ENCODE measurements around the gene CDC16. TPM values are rescaled to one million over a fixed set of nuclear protein-coding genes. Genes with fewer than 3 reads are reported as not detected.

The CDC16 gene
- total and polyA plus RNA-seq, 2 of the 13 experiments (the other 11 are each of a cell fraction or from before 2014, with no cell fraction given): 24.2 to 60.9 TPM

DNA sequence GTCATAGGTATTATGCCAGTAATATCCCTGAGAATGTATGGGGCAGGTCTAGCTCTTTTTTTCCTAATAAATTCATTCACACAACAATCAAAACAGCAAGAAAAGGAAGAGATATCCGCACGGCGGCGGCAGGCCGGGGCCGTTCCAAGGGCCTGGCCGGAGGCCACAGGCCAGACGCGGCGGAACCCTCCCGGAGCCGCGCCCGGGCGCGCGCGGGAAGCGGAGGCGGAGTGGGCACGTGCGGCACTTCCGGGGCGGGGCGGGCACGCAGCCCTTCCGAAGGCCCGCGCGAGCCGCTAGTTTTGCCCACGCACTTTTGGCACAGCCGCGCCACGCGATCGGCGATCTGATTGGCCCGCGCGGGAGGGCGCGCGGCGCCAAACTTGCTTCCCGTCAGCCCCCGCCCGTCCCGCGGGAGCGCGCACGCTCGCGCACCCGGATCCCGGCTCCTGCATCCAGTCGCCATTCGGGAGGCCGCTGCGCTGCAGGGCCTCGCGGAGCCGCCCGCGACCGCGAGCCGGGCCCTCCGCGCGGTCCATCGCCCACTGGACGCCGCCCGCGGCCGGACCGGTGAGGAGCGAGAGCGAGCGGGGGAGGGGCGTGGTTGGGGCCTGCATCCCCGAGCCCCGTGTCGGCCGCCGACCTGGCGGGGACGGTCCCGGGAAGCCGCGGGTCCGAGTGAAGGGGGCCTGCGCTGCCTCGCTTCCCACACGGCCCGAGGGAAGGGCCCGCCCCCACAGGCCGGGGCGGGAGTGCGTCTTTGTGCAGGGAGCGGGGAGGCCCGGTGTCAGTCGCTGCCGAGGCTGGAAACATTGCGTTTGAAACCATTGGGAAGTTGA, 79.6 kb downstream of the CDC16 start, which contains the start of gene CHAMP1 (continued):
- TF ChIP-seq, protein P1, sequence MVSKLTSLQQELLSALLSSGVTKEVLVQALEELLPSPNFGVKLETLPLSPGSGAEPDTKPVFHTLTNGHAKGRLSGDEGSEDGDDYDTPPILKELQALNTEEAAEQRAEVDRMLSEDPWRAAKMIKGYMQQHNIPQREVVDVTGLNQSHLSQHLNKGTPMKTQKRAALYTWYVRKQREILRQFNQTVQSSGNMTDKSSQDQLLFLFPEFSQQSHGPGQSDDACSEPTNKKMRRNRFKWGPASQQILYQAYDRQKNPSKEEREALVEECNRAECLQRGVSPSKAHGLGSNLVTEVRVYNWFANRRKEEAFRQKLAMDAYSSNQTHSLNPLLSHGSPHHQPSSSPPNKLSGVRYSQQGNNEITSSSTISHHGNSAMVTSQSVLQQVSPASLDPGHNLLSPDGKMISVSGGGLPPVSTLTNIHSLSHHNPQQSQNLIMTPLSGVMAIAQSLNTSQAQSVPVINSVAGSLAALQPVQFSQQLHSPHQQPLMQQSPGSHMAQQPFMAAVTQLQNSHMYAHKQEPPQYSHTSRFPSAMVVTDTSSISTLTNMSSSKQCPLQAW (CRISPR knock-in tag; IDR thresholded peaks at IDR 0.05): no peak
- TF ChIP-seq ZKSCAN8 (CRISPR knock-in tag; IDR thresholded peaks at IDR 0.05; ENCODE audit: borderline replicate concordance) (no peak), ZKSCAN1 (IDR thresholded peaks at IDR 0.05; ENCODE audit: low read length) (no peak), HDAC6 (IDR thresholded peaks at IDR 0.05; ENCODE audit: low read depth, low read length) (no peak), CEBPB (IDR thresholded peaks at IDR 0.05; ENCODE audit: borderline replicate concordance, low read depth, low read length) (no peak), ZNF44 (CRISPR knock-in tag; IDR thresholded peaks at IDR 0.05) (no peak), ELF1 (CRISPR knock-in tag; IDR thresholded peaks at IDR 0.05) (peak; percentile 34; the same call in 1 of the 2 replicates), ZNF777 (CRISPR knock-in tag; IDR thresholded peaks at IDR 0.05) (peak; percentile 56; the same call in 1 of the 2 replicates), ZNF30 (CRISPR knock-in tag; IDR thresholded peaks at IDR 0.05) (no peak), ZNF781 (CRISPR knock-in tag; IDR thresholded peaks at IDR 0.05; ENCODE audit: borderline replicate concordance, not compliant biosample characterization) (no peak), ZNF230 (CRISPR knock-in tag; IDR thresholded peaks at IDR 0.05) (peak; percentile 28; the same call in 1 of the 2 replicates), ATF7 (IDR thresholded peaks at IDR 0.05) (no peak), ATF7 (CRISPR knock-in tag; IDR thresholded peaks at IDR 0.05) (no peak), SALL2 (CRISPR knock-in tag; IDR thresholded peaks at IDR 0.05) (0 out of 2 replicates have a peak, but pooled peaks have one; percentile 56), NFYC (CRISPR knock-in tag; IDR thresholded peaks at IDR 0.05) (peak; percentile 83), ZNF772 (CRISPR knock-in tag; IDR thresholded peaks at IDR 0.05) (no peak)
- TF ChIP-seq, protein P2, sequence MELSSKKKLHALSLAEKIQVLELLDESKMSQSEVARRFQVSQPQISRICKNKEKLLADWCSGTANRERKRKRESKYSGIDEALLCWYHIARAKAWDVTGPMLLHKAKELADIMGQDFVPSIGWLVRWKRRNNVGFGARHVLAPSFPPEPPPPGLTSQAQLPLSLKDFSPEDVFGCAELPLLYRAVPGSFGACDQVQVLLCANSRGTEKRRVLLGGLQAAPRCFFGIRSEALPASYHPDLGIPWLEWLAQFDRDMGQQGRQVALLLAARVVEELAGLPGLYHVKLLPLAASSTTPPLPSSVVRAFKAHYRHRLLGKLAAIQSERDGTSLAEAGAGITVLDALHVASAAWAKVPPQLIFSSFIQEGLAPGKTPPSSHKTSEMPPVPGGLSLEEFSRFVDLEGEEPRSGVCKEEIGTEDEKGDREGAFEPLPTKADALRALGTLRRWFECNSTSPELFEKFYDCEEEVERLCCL (CRISPR knock-in tag; IDR thresholded peaks at IDR 0.05; ENCODE audit: borderline replicate concordance): no peak
- TF ChIP-seq, protein P3, sequence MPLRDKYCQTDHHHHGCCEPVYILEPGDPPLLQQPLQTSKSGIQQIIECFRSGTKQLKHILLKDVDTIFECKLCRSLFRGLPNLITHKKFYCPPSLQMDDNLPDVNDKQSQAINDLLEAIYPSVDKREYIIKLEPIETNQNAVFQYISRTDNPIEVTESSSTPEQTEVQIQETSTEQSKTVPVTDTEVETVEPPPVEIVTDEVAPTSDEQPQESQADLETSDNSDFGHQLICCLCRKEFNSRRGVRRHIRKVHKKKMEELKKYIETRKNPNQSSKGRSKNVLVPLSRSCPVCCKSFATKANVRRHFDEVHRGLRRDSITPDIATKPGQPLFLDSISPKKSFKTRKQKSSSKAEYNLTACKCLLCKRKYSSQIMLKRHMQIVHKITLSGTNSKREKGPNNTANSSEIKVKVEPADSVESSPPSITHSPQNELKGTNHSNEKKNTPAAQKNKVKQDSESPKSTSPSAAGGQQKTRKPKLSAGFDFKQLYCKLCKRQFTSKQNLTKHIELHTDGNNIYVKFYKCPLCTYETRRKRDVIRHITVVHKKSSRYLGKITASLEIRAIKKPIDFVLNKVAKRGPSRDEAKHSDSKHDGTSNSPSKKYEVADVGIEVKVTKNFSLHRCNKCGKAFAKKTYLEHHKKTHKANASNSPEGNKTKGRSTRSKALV (CRISPR knock-in tag; IDR thresholded peaks at IDR 0.05): no peak
- TF ChIP-seq, protein P4, sequence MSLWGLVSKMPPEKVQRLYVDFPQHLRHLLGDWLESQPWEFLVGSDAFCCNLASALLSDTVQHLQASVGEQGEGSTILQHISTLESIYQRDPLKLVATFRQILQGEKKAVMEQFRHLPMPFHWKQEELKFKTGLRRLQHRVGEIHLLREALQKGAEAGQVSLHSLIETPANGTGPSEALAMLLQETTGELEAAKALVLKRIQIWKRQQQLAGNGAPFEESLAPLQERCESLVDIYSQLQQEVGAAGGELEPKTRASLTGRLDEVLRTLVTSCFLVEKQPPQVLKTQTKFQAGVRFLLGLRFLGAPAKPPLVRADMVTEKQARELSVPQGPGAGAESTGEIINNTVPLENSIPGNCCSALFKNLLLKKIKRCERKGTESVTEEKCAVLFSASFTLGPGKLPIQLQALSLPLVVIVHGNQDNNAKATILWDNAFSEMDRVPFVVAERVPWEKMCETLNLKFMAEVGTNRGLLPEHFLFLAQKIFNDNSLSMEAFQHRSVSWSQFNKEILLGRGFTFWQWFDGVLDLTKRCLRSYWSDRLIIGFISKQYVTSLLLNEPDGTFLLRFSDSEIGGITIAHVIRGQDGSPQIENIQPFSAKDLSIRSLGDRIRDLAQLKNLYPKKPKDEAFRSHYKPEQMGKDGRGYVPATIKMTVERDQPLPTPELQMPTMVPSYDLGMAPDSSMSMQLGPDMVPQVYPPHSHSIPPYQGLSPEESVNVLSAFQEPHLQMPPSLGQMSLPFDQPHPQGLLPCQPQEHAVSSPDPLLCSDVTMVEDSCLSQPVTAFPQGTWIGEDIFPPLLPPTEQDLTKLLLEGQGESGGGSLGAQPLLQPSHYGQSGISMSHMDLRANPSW (CRISPR knock-in tag; IDR thresholded peaks at IDR 0.05; ENCODE audit: borderline replicate concordance): no peak
- TF ChIP-seq, protein P5, sequence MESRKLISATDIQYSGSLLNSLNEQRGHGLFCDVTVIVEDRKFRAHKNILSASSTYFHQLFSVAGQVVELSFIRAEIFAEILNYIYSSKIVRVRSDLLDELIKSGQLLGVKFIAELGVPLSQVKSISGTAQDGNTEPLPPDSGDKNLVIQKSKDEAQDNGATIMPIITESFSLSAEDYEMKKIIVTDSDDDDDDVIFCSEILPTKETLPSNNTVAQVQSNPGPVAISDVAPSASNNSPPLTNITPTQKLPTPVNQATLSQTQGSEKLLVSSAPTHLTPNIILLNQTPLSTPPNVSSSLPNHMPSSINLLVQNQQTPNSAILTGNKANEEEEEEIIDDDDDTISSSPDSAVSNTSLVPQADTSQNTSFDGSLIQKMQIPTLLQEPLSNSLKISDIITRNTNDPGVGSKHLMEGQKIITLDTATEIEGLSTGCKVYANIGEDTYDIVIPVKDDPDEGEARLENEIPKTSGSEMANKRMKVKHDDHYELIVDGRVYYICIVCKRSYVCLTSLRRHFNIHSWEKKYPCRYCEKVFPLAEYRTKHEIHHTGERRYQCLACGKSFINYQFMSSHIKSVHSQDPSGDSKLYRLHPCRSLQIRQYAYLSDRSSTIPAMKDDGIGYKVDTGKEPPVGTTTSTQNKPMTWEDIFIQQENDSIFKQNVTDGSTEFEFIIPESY (CRISPR knock-in tag; IDR thresholded peaks at IDR 0.05): no peak
